Smooth muscle cell (in vitro differentiated cells): ENCODE results near the gene ARMC9. TPM values are rescaled to one million over a fixed set of nuclear protein-coding genes. Genes with fewer than 3 reads are reported as not detected.

Experiments used
- DNase-seq: peaks from one replicate; lab custom pipeline; 2025; ENCODE audit not compliant: unreplicated experiment; lab: John Stamatoyannopoulos, UW
- H2AFZ ChIP-seq: fragments of 200-600 bp; sonication (generic); 2 replicates; pipeline ENCODE4 v1.6.0; 2016; ENCODE audit warnings: antibody characterized with exemption, low read depth, mild to moderate bottlenecking
- H3F3A ChIP-seq: fragments of 200-600 bp; sonication (generic); 2 replicates; pipeline ENCODE4 v1.6.0; 2017; ENCODE audit warnings: antibody characterized with exemption, low read depth
- H3K27ac ChIP-seq: fragments of 200-600 bp; sonication (generic); 2 replicates; pipeline ENCODE4 v1.5.1; 2016; ENCODE audit warnings: low read depth, mild to moderate bottlenecking
- H3K27me3 ChIP-seq: fragments of 200-600 bp; sonication (generic); 2 replicates; pipeline ENCODE4 v1.6.1; 2016; ENCODE audit warnings: low read depth, mild to moderate bottlenecking
- H3K36me3 ChIP-seq: fragments of 200-600 bp; sonication (generic); 2 replicates; pipeline ENCODE4 v1.5.1; 2016; ENCODE audit warnings: low read depth
- H3K4me1 ChIP-seq: fragments of 200-600 bp; sonication (generic); 2 replicates; pipeline ENCODE4 v1.5.1; 2016; ENCODE audit warnings: low read depth
- H3K4me2 ChIP-seq: fragments of 200-600 bp; sonication (generic); 2 replicates; pipeline ENCODE4 v1.6.0; 2016; ENCODE audit warnings: mild to moderate bottlenecking
- H3K4me3 ChIP-seq: fragments of 200-600 bp; sonication (generic); 2 replicates; pipeline ENCODE4 v1.5.1; 2016; ENCODE audit warnings: mild to moderate bottlenecking
- H3K79me2 ChIP-seq: fragments of 200-600 bp; sonication (generic); 2 replicates; pipeline ENCODE4 v1.6.0; 2016; ENCODE audit warnings: low read depth, mild to moderate bottlenecking
- H3K9ac ChIP-seq: fragments of 200-600 bp; sonication (generic); 2 replicates; pipeline ENCODE4 v1.6.0; 2016; ENCODE audit warnings: low read depth
- H3K9me3 ChIP-seq: fragments of 200-600 bp; sonication (generic); replicated peaks from 2 replicates; pipeline ENCODE4 v1.5.1; 2016; ENCODE audit warnings: low read depth
- H4K20me1 ChIP-seq: fragments of 200-600 bp; sonication (generic); 2 replicates; pipeline ENCODE4 v1.6.0; 2016; ENCODE audit warnings: low read depth
- CTCF ChIP-seq: fragments of 200-600 bp; sonication (generic); IDR thresholded peaks from 2 replicates; pipeline ENCODE4 v1.5.1; 2017; ENCODE audit warnings: borderline replicate concordance, mild to moderate bottlenecking, antibody characterized with exemption; ENCODE audit not compliant: insufficient read depth, poor library complexity, severe bottlenecking
- WGBS: methylation state at CpG from one replicate; pipeline ENCODE4 v1.1.7; 2016; ENCODE audit warnings: low lambda C conversion rate; 5-methylcytosine and 5-hydroxymethylcytosine counted together
- polyA plus RNA-seq: library from polyadenylated mRNA; unstranded; fragments of >200 nt; fragmentation: Nextera tagmentation; extraction: Ambion mirVana; gene quantifications from 2 replicates; pipeline ENCODE4 v1.2.1, GENCODE V29; 2016
- total RNA-seq: library from RNA; depleted of rRNA; stranded (reverse); fragments of >200 nt; gene quantifications from 2 replicates; pipeline ENCODE4 v1.2.3, GENCODE V29; 2014

ARMC9 gene
- total and polyA plus RNA-seq, 2 experiments from 2014 or later = 34.7 to 51.0 TPM

DNA sequence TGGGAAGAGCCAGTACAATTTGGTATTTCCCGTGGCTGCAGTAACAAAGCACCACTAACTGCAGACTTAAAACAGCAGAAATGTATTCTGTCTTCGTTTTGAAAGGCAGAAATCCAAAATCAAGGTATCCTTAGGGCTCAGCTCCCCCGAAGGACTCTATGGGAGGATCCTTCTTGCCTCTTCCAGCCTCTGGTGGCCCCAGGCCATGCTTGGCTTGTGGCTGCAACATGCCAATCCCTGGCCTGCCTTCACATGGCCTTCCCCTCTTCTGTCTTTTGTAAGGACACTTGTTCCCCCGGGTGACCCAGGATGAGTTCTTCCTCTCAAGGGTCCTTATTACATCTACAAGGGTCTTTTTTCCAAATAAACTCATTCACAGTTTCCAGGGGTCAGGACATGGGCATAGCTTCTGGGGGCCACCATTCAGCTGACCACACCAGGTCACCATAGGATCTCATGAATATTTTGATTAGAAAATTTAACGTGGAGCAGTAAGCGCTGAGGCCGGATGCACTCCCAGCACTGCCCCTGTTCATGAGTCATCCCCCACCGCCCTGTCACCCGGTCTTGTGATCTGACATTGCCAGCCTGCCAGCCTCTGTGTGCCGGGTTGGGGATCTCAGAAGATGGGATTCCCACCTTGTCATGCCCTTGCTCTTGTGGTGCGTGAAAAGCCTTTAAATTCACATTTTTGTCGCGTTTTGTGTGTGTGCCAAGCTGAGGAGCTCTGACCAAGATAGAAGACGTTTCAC is 135.9 kb downstream of the ARMC9 start:
- H3F3A ChIP-seq = no peaks in the 10 kb centered on the region
- H2AFZ ChIP-seq = no peak overlapping the region
- no peak overlapping the region for H3K27ac ChIP-seq
- H3K36me3 ChIP-seq = no peaks in the 10 kb centered on the region
- no peak overlapping the region for H3K4me3 ChIP-seq
- peaks cover 13% of the 10 kb centered on the region for H4K20me1 ChIP-seq
- no peaks in the 10 kb centered on the region for H3K4me1 ChIP-seq
- TF ChIP-seq CTCF = no peak
- no peaks in the 10 kb centered on the region for H3K79me2 ChIP-seq
- H3K27me3 ChIP-seq = no peaks in the 10 kb centered on the region
- H3K9me3 ChIP-seq = no peaks in the 10 kb centered on the region
- DNase-seq = no peak
- H3K9ac ChIP-seq = no peak overlapping the region
- no peak overlapping the region for H3K4me2 ChIP-seq
- WGBS = 89% methylated on average over 14 of the region's 14 CpGs

DNA sequence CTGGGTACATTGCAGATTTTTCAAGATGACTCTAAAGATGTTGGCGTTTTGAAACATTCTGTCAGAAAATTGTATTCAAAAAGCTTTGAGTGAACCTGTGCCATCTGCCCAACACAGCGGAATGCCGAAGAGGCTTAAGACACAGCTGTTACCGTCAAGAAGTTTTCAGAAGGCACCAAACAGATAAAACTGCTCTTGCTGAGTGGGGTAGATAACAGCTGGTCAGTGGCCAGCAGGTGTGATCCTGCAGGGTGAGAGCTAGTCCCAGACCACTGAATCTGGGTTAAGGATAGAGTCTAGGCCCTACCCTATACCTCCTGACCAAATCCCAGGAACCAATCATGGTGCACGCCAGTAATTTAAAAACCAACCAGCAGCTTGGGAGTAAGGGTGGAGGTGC is 136.6 kb downstream of the ARMC9 start:
- H3K4me2 ChIP-seq = no peak overlapping the region
- no peaks in the 10 kb centered on the region for H3K36me3 ChIP-seq
- H3K9me3 ChIP-seq = no peaks in the 10 kb centered on the region
- no peak overlapping the region for H3K4me3 ChIP-seq
- no peak for DNase-seq
- H2AFZ ChIP-seq = no peak overlapping the region
- H3K79me2 ChIP-seq = no peaks in the 10 kb centered on the region
- H3K9ac ChIP-seq = no peak overlapping the region
- WGBS = 91% methylated on average over 5 of the region's 5 CpGs
- no peaks in the 10 kb centered on the region for H3K4me1 ChIP-seq
- no peaks in the 10 kb centered on the region for H3K27me3 ChIP-seq
- no peak for TF ChIP-seq CTCF
- H4K20me1 ChIP-seq = peaks cover 13% of the 10 kb centered on the region
- no peak overlapping the region for H3K27ac ChIP-seq
- H3F3A ChIP-seq = no peaks in the 10 kb centered on the region

DNA sequence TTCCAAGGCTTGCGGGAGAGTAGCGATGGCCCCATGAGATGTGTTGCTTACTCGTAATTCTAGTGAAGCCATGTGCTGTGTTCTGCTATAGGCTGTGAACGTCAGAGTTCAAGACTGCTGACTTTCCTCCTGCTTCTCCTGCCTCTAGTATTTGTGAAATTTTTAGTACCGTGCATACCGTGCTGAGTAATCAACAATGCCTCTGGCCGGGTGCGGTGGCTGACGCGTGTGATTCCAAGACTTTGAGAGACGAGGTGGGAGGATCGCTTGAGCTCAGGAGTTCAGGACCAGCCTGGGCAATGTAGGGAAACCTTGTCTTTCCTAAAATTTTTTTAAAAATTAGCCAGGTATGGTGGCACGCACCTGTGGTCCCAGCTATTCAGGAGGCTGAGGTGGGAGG is 137.2 kb downstream of the ARMC9 start:
- H2AFZ ChIP-seq = no peak overlapping the region
- no peak overlapping the region for H3K27ac ChIP-seq
- H3K27me3 ChIP-seq = no peaks in the 10 kb centered on the region
- H3F3A ChIP-seq = no peaks in the 10 kb centered on the region
- H3K4me2 ChIP-seq = no peak overlapping the region
- TF ChIP-seq CTCF = no peak
- WGBS = 87% methylated on average over 13 of the region's 13 CpGs
- H3K79me2 ChIP-seq = no peaks in the 10 kb centered on the region
- H4K20me1 ChIP-seq = peaks cover 13% of the 10 kb centered on the region
- H3K9me3 ChIP-seq = no peaks in the 10 kb centered on the region
- H3K4me3 ChIP-seq = no peak overlapping the region
- no peaks in the 10 kb centered on the region for H3K4me1 ChIP-seq
- no peaks in the 10 kb centered on the region for H3K36me3 ChIP-seq
- no peak overlapping the region for H3K9ac ChIP-seq
- no peak for DNase-seq

DNA sequence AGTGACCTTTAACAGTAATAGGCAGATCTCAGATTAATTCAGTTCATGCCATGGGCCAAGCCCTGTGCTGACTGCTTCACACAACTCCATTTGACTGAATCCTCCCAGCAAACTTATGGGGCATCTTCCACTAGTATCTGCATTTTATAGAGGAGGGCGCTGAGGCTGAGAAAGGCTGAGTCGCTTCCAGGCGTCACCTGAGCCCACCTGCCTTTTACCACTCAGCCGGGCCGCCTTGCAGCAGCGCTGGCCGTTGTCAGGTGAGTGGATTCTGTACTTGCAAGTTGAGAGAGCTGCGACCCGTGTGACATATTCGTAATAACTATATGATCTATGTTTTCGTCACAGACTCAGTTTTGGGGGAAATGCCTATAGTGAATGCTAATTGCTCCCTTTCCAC is 137.8 kb downstream of the ARMC9 start:
- Histone ChIP-seq H3F3A (no peaks in the 10 kb centered on the region), H3K9me3 (no peaks in the 10 kb centered on the region), H3K36me3 (no peaks in the 10 kb centered on the region), H3K9ac (no peak overlapping the region), H4K20me1 (peaks cover 13% of the 10 kb centered on the region), H3K79me2 (no peaks in the 10 kb centered on the region), H3K27ac (no peak overlapping the region), H3K4me2 (no peak overlapping the region), H2AFZ (no peak overlapping the region), H3K27me3 (no peaks in the 10 kb centered on the region), H3K4me3 (no peak overlapping the region), H3K4me1 (no peaks in the 10 kb centered on the region)
- no peak for DNase-seq
- no peak for TF ChIP-seq CTCF
- WGBS = 95% methylated on average over 11 of the region's 11 CpGs
